CD1c-positive myeloid dendritic cell (primary cell): ENCODE results near the gene STARD13.
A peak's percentile ranks its signal among the peaks of the same experiment; 100 is the strongest.

Source experiments
- DNase-seq: peaks from one replicate; pipeline ENCODE4 v3.0.0-alpha.2; 2016; ENCODE audit errors: extremely low spot score

Gene STARD13

GRCh38 chr13:33277946-33278345, 7.6 kb downstream of the STARD13 start:
- DNase-seq = no peak

- DNase-seq = no peak
Observed at GRCh38 chr13:33277037-33277740, 8.4 kb downstream of the STARD13 start.

- DNase-seq = no peak
Observed at GRCh38 chr13:33276570-33276969, 9.0 kb downstream of the STARD13 start.

- no peak for DNase-seq
Observed at GRCh38 chr13:33275916-33276315, 9.6 kb downstream of the STARD13 start.

GRCh38 chr13:33274264-33274663, 11.3 kb downstream of the STARD13 start:
- no peak for DNase-seq

GRCh38 chr13:33272531-33273124, 12.9 kb downstream of the STARD13 start:
- no peak for DNase-seq

- no peak for DNase-seq
Observed at GRCh38 chr13:33271759-33272158, 13.8 kb downstream of the STARD13 start.

GRCh38 chr13:33270895-33271538, 14.5 kb downstream of the STARD13 start:
- no peak for DNase-seq

- no peak for DNase-seq
Observed at GRCh38 chr13:33265607-33266006, 19.9 kb downstream of the STARD13 start.

- no peak for DNase-seq
Observed at GRCh38 chr13:33265133-33265532, 20.4 kb downstream of the STARD13 start.

GRCh38 chr13:33264620-33264978, 21.0 kb downstream of the STARD13 start:
- DNase-seq = no peak

- no peak for DNase-seq
Observed at GRCh38 chr13:33263976-33264619, 21.5 kb downstream of the STARD13 start.

GRCh38 chr13:33263484-33263883, 22.1 kb downstream of the STARD13 start:
- no peak for DNase-seq

GRCh38 chr13:33262997-33263396, 22.6 kb downstream of the STARD13 start:
- peak; percentile 19 for DNase-seq

- no peak for DNase-seq
Observed at GRCh38 chr13:33262594-33262993, 23.0 kb downstream of the STARD13 start.

GRCh38 chr13:33262062-33262487, 23.5 kb downstream of the STARD13 start:
- no peak for DNase-seq

- no peak for DNase-seq
Observed at GRCh38 chr13:33261387-33262061, 24.0 kb downstream of the STARD13 start.

GRCh38 chr13:33260168-33261098, 25.1 kb downstream of the STARD13 start:
- DNase-seq = no peak

- no peak for DNase-seq
Observed at GRCh38 chr13:33259296-33259695, 26.3 kb downstream of the STARD13 start.

GRCh38 chr13:33258808-33259193, 26.8 kb downstream of the STARD13 start:
- DNase-seq = no peak
